H1 (cell line): ENCODE data around the gene AHRR. TPM values are rescaled to one million over a fixed set of nuclear protein-coding genes. Genes with fewer than 3 reads are reported as not detected.

Source experiments
- CTCF ChIA-PET: fragments of 300-600 bp; sonication (Branson Sonifier 250); formaldehyde crosslinking; loops from one replicate; lab custom pipeline; 2021; ENCODE audit not compliant: partially characterized antibody; lab: Charles Lee
- POLR2A ChIA-PET: fragments of 300-600 bp; sonication (Branson Sonifier 250); formaldehyde crosslinking; loops from one replicate; lab custom pipeline; 2021; ENCODE audit warnings: inconsistent platforms; ENCODE audit not compliant: partially characterized antibody; lab: Charles Lee
- DNase-seq, 2 experiments: peaks; one replicate each; pipeline versions ENCODE4 v3.0.0 to v3.0.0-alpha.2; 2010 to 2022; ENCODE audit warnings: low spot score in 2 of 2, low read depth in 1 of 2, mixed read lengths in 1 of 2
- FAIRE-seq: peaks from 2 replicates; lab custom pipeline; 2011; peaks lifted over from hg19 to GRCh38; lab: Jason Lieb, UNC
- H2AFZ ChIP-seq: 2 replicates; pipeline ENCODE4 v1.8.1; 2012; ENCODE audit warnings: low read length, inconsistent platforms
- H2AK5ac ChIP-seq: 2 replicates; pipeline ENCODE4 v1.6.1; 2013; ENCODE audit warnings: low read depth, low read length
- H2BK120ac ChIP-seq: replicated peaks from 2 replicates; pipeline ENCODE3; 2013; ENCODE audit warnings: low read depth, low read length, inconsistent platforms
- H2BK12ac ChIP-seq: 2 replicates; pipeline ENCODE4 v1.6.1; 2013; ENCODE audit warnings: low read depth, low read length
- H2BK15ac ChIP-seq: 2 replicates; pipeline ENCODE4 v1.6.1; 2013; ENCODE audit warnings: low read length
- H2BK20ac ChIP-seq: 2 replicates; pipeline ENCODE4 v1.6.1; 2013; ENCODE audit warnings: low read length
- H2BK5ac ChIP-seq: 2 replicates; pipeline ENCODE4 v1.6.1; 2013; ENCODE audit warnings: low read depth, low read length
- H3K14ac ChIP-seq: 2 replicates; pipeline ENCODE4 v1.6.1; 2013; ENCODE audit warnings: inconsistent platforms; ENCODE audit not compliant: insufficient read length
- H3K18ac ChIP-seq: 2 replicates; pipeline ENCODE4 v1.6.1; 2013; ENCODE audit warnings: low read length; ENCODE audit errors: extremely low read depth
- H3K23ac ChIP-seq: 2 replicates; pipeline ENCODE4 v1.6.1; 2013; ENCODE audit warnings: inconsistent platforms; ENCODE audit not compliant: insufficient read length
- H3K23me2 ChIP-seq: 2 replicates; pipeline ENCODE4 v1.6.1; 2013; ENCODE audit warnings: low read depth, low read length
- H3K27ac ChIP-seq: 2 replicates; pipeline ENCODE4 v1.6.1; 2011; ENCODE audit warnings: low read depth, low read length, inconsistent platforms
- H3K27me3 ChIP-seq, 4 experiments: replicated peaks in 1 of 4; 1 replicate in 1 of 4; 2 replicates in 3 of 4; pipeline versions ENCODE4 v1.6.1 to v1.8.1; 2011 to 2013; ENCODE audit warnings: low read length in 3 of 4, mild to moderate bottlenecking in 3 of 4, inconsistent platforms in 2 of 4, mixed read lengths in 2 of 4, moderate library complexity in 1 of 4; ENCODE audit not compliant: control insufficient read depth in 3 of 4, insufficient read depth in 3 of 4; ENCODE audit errors: extremely low read depth in 1 of 4
- H3K36me3 ChIP-seq, 4 experiments: 2 replicates each; pipeline versions ENCODE4 v1.6.1 to v1.8.1; 2011 to 2013; ENCODE audit warnings: mild to moderate bottlenecking in 4 of 4, low read length in 3 of 4, moderate library complexity in 2 of 4, control low read depth in 1 of 4, inconsistent platforms in 1 of 4; ENCODE audit not compliant: insufficient read depth in 4 of 4, control insufficient read depth in 2 of 4
- H3K4ac ChIP-seq: replicated peaks from 2 replicates; pipeline ENCODE3; 2013; ENCODE audit warnings: low read length, low read depth, mixed read lengths, inconsistent platforms; ENCODE audit not compliant: insufficient read length
- H3K4me1 ChIP-seq, 4 experiments: replicated peaks in 1 of 4; 1 replicate in 1 of 4; 2 replicates in 3 of 4; pipeline versions ENCODE4 v1.6.1 to v1.8.1; 2011 to 2013; ENCODE audit warnings: low read length in 3 of 4, inconsistent platforms in 2 of 4, mixed read lengths in 1 of 4; ENCODE audit not compliant: insufficient read depth in 4 of 4, control insufficient read depth in 3 of 4
- H3K4me2 ChIP-seq, 2 experiments: 2 replicates each; pipeline versions ENCODE4 v1.6.1 to v1.8.1; 2011 to 2013; ENCODE audit warnings: low read depth in 2 of 2, low read length in 2 of 2, control low read depth in 1 of 2, inconsistent platforms in 1 of 2, mild to moderate bottlenecking in 1 of 2; ENCODE audit not compliant: insufficient read depth in 1 of 2
- H3K4me3 ChIP-seq, 4 experiments: fragments of 200-600, 300-600 bp in 1 of 4; sonication (generic), shearing (Covaris generic), sonication (Bioruptor Twin) in 1 of 4; 2 replicates each; pipeline versions ENCODE4 v1.5.1 to v1.8.1; 2011 to 2016; ENCODE audit warnings: low read length in 4 of 4, low read depth in 3 of 4, control low read depth in 2 of 4, inconsistent platforms in 2 of 4, mild to moderate bottlenecking in 2 of 4, mixed read lengths in 1 of 4, moderate library complexity in 1 of 4; ENCODE audit not compliant: insufficient read depth in 2 of 4; ENCODE audit errors: extremely low read depth in 1 of 4
- H3K56ac ChIP-seq: replicated peaks from 2 replicates; pipeline ENCODE3; 2013; ENCODE audit warnings: low read depth, mild to moderate bottlenecking, mixed read lengths, low read length, inconsistent platforms; ENCODE audit not compliant: insufficient read length
- H3K79me1 ChIP-seq: 2 replicates; pipeline ENCODE4 v1.6.1; 2013; ENCODE audit warnings: low read depth, low read length, control low read depth
- H3K79me2 ChIP-seq, 2 experiments: 2 replicates each; pipeline versions ENCODE4 v1.6.1 to v1.8.1; 2012 to 2013; ENCODE audit warnings: low read length in 2 of 2, mild to moderate bottlenecking in 2 of 2, inconsistent platforms in 1 of 2; ENCODE audit not compliant: insufficient read depth in 2 of 2, control insufficient read depth in 1 of 2
- H3K9ac ChIP-seq, 4 experiments: replicated peaks in 1 of 4; 1 replicate in 1 of 4; 2 replicates in 3 of 4; pipeline versions ENCODE4 v1.6.1 to v1.8.1; 2011 to 2013; ENCODE audit warnings: low read depth in 3 of 4, low read length in 3 of 4, control low read depth in 2 of 4, mild to moderate bottlenecking in 2 of 4, moderate library complexity in 2 of 4, inconsistent platforms in 1 of 4; ENCODE audit errors: extremely low read depth in 1 of 4
- H3K9me3 ChIP-seq, 2 experiments: 2 replicates each; pipeline versions ENCODE4 v1.6.1 to v1.8.1; 2012 to 2013; ENCODE audit warnings: mild to moderate bottlenecking in 2 of 2, moderate library complexity in 2 of 2, control low read depth in 1 of 2, inconsistent platforms in 1 of 2, low read depth in 1 of 2, low read length in 1 of 2, mixed read lengths in 1 of 2; ENCODE audit not compliant: insufficient read depth in 2 of 2
- H4K20me1 ChIP-seq, 2 experiments: replicated peaks in 1 of 2; 2 replicates each; pipeline versions ENCODE3 to v1.8.1; 2011 to 2013; ENCODE audit warnings: inconsistent platforms in 2 of 2, low read length in 2 of 2, mild to moderate bottlenecking in 1 of 2; ENCODE audit not compliant: insufficient read depth in 2 of 2, control insufficient read depth in 1 of 2
- H4K5ac ChIP-seq: 2 replicates; pipeline ENCODE4 v1.6.1; 2013; ENCODE audit warnings: low read length, low read depth, mixed read lengths, inconsistent platforms; ENCODE audit not compliant: insufficient read length
- H4K8ac ChIP-seq: 2 replicates; pipeline ENCODE4 v1.8.0; 2013; ENCODE audit warnings: mild to moderate bottlenecking, moderate library complexity, low read length, inconsistent platforms; ENCODE audit not compliant: insufficient read depth; ENCODE audit errors: extremely low read depth
- H4K91ac ChIP-seq: replicated peaks from 2 replicates; pipeline ENCODE3; 2013; ENCODE audit warnings: low read length, mixed read lengths, inconsistent platforms; ENCODE audit not compliant: insufficient read length
- CREB1 ChIP-seq: IDR thresholded peaks from 2 replicates; pipeline ENCODE4 v1.6.1; 2012; ENCODE audit warnings: inconsistent platforms
- EZH2 ChIP-seq: fragments of 200-600 bp; sonication (generic); IDR thresholded peaks from 2 replicates; pipeline ENCODE4 v1.7.1; 2012; ENCODE audit warnings: low read depth, mild to moderate bottlenecking, moderate library complexity, low read length, inconsistent platforms; ENCODE audit not compliant: severe bottlenecking
- RBBP5 ChIP-seq: IDR thresholded peaks from 2 replicates; pipeline ENCODE4 v1.7.1; 2012; ENCODE audit warnings: low read depth, mild to moderate bottlenecking, inconsistent platforms, low read length, moderate library complexity, borderline replicate concordance
- SUZ12 ChIP-seq: fragments of 200-600 bp; sonication (generic); IDR thresholded peaks from 2 replicates; pipeline ENCODE4 v1.6.1; 2012; ENCODE audit warnings: mild to moderate bottlenecking, inconsistent platforms, low read length, moderate library complexity, mixed read lengths
- WGBS, 2 experiments: shearing (Covaris generic) in 1 of 2; methylation state at CpG; one replicate each; pipeline versions ENCODE4 v1.1.6 to v1.1.7; 2013 to 2015; ENCODE audit warnings: low lambda C conversion rate in 2 of 2, mixed read lengths in 2 of 2, inconsistent platforms in 1 of 2, low coverage in 1 of 2, missing lambda C conversion rate in 1 of 2; ENCODE audit not compliant: insufficient replicate concordance in 2 of 2, insufficient coverage in 1 of 2, insufficient read length in 1 of 2; ENCODE audit errors: extremely low coverage in 1 of 2, missing lambda C conversion rate in 1 of 2; 5-methylcytosine and 5-hydroxymethylcytosine counted together
- polyA plus RNA-seq, 7 experiments: library from polyadenylated mRNA; depleted of rRNA in 3 of 7; stranded (reverse) in 5 of 7; unstranded in 2 of 7; fragments of >200 nt in 5 of 7; fragments of 200-250 nt in 2 of 7; gene quantifications; 1 replicate in 5 of 7; 2 replicates in 1 of 7; 4 replicates in 1 of 7; pipeline versions ENCODE4 v1.2.1 to v1.2.3, GENCODE V29; 2011 to 2013; ENCODE audit warnings: missing spikeins in 2 of 7, mixed read lengths in 2 of 7
- total RNA-seq: library from RNA; stranded (reverse); fragmentation: NEBNext Ultra II Directional; extraction: Animal tissue kit (Norgen Biotek cat#: 25700); gene quantifications from 2 replicates; pipeline ENCODE4 v1.2.1, GENCODE V29; 2021

Gene AHRR
- total and polyA plus RNA-seq, 2 of the 8 experiments (the other 6 are each of a cell fraction or from before 2014, with no cell fraction given): 0.41 to 0.80 TPM

DNA sequence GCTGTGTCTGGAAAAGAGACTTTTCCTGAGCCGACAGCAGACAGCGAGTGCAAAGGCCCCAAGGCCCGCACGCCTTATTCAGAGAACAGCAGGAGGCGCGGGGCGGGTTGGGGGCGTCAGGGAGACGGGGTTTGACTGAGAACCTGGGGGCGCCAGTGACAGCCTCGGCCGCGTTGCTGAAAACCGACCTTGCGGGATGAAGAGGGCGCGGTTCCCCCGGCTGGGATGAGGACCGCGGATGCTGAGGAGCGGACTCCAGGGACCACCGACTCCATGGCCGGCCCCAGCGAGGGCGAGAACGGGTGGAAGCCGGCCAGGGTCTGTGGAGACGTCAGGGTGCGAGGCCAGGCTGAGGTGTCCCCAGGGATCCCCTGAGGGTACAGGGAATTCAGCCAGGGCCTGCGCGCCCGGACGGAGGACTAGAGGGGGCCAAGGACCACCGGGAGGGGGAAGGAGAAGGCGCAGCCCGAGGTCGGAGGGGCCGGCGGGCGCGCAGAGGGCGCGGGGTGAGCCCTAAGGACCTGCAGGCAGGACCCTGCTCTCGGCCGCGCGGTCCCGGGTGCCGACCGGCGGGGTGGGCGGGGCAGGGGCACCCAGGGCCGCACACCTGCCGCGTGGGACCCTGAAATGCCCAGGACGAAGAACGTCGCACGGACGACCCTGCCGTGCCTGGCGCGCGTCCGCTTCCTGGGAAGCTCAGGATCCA, 837 bp upstream of the AHRR start:
- H2AK5ac ChIP-seq: no peak overlapping the region
- H3K79me2 ChIP-seq: no peaks in the 10 kb centered on the region
- FAIRE-seq: no peak
- peak overlapping the region; percentile 53 to 93 (median 54) for H3K4me3 ChIP-seq
- no peak overlapping the region for H2BK5ac ChIP-seq
- H2AFZ ChIP-seq: peak overlapping the region; percentile 65
- no peaks in the 10 kb centered on the region for H4K20me1 ChIP-seq
- H3K23ac ChIP-seq: no peak overlapping the region
- TF ChIP-seq CREB1 (no peak), SUZ12 (peak; percentile 77), RBBP5 (0 out of 2 replicates have a peak, but pooled peaks have one; percentile 16), EZH2 (peak; percentile 75)
- CTCF ChIA-PET: interaction anchor here (0.6 to 2.1 kb wide), 17 partner anchors 10 to 217 kb away, joined by 3 to 9 read pairs (median 4); no protein-coding TSS in a partner anchor
- H4K5ac ChIP-seq: no peak overlapping the region
- H3K9ac ChIP-seq: no peak overlapping the region
- H3K27me3 ChIP-seq: peaks cover 38 to 53% (median 52%) of the 10 kb centered on the region in 4 experiments
- H3K4ac ChIP-seq: no peak overlapping the region
- H4K8ac ChIP-seq: no peak overlapping the region
- H3K79me1 ChIP-seq: no peaks in the 10 kb centered on the region
- peaks cover 0 to 19% (median 3%) of the 10 kb centered on the region in 4 experiments; a peak in 5 of 7 replicates for H3K4me1 ChIP-seq
- H3K18ac ChIP-seq: no peak overlapping the region; the same call in 1 of the 2 replicates
- no peak overlapping the region for H2BK20ac ChIP-seq
- no peak overlapping the region for H3K56ac ChIP-seq
- peak in 1 of 2 experiments; percentile 68 for DNase-seq
- no peak overlapping the region for H4K91ac ChIP-seq
- H3K23me2 ChIP-seq: peaks cover 17% of the 10 kb centered on the region; the same call in 1 of the 2 replicates
- no peak overlapping the region for H2BK120ac ChIP-seq
- POLR2A ChIA-PET: interaction anchor here (0.9 to 1.0 kb wide), 2 partner anchors 17 to 19 kb away, joined by 4 read pairs; no protein-coding TSS in a partner anchor
- no peak overlapping the region for H2BK15ac ChIP-seq
- H2BK12ac ChIP-seq: no peak overlapping the region
- H3K27ac ChIP-seq: no peak overlapping the region
- no peak overlapping the region for H3K14ac ChIP-seq
- 10% methylated on average over 26 of the region's 65 CpGs; no CpG with 5 or more reads in 1 of the 2 experiments for WGBS, 2 experiments
- H3K9me3 ChIP-seq: no peaks in the 10 kb centered on the region
- H3K4me2 ChIP-seq: peak overlapping the region; percentile 76 to 99
- H3K36me3 ChIP-seq: no peaks in the 10 kb centered on the region
